H1 (cell line): ENCODE results near the gene SRD5A3. TPM values are rescaled to one million over a fixed set of nuclear protein-coding genes. Genes with fewer than 3 reads are reported as not detected.

Source experiments
- CTCF ChIA-PET: fragments of 300-600 bp; sonication (Branson Sonifier 250); formaldehyde crosslinking; loops from one replicate; lab custom pipeline; 2021; ENCODE audit not compliant: partially characterized antibody; lab: Charles Lee
- POLR2A ChIA-PET: fragments of 300-600 bp; sonication (Branson Sonifier 250); formaldehyde crosslinking; loops from one replicate; lab custom pipeline; 2021; ENCODE audit warnings: inconsistent platforms; ENCODE audit not compliant: partially characterized antibody; lab: Charles Lee
- DNase-seq, 2 experiments: peaks; one replicate each; pipeline versions ENCODE4 v3.0.0 to v3.0.0-alpha.2; 2010 to 2022; ENCODE audit warnings: low spot score in 2 of 2, low read depth in 1 of 2, mixed read lengths in 1 of 2
- FAIRE-seq: peaks from 2 replicates; lab custom pipeline; 2011; peaks lifted over from hg19 to GRCh38; lab: Jason Lieb, UNC
- H2AFZ ChIP-seq: 2 replicates; pipeline ENCODE4 v1.8.1; 2012; ENCODE audit warnings: low read length, inconsistent platforms
- H2AK5ac ChIP-seq: 2 replicates; pipeline ENCODE4 v1.6.1; 2013; ENCODE audit warnings: low read depth, low read length
- H2BK120ac ChIP-seq: replicated peaks from 2 replicates; pipeline ENCODE3; 2013; ENCODE audit warnings: low read depth, low read length, inconsistent platforms
- H2BK12ac ChIP-seq: 2 replicates; pipeline ENCODE4 v1.6.1; 2013; ENCODE audit warnings: low read depth, low read length
- H2BK15ac ChIP-seq: 2 replicates; pipeline ENCODE4 v1.6.1; 2013; ENCODE audit warnings: low read length
- H2BK20ac ChIP-seq: 2 replicates; pipeline ENCODE4 v1.6.1; 2013; ENCODE audit warnings: low read length
- H2BK5ac ChIP-seq: 2 replicates; pipeline ENCODE4 v1.6.1; 2013; ENCODE audit warnings: low read depth, low read length
- H3K14ac ChIP-seq: 2 replicates; pipeline ENCODE4 v1.6.1; 2013; ENCODE audit warnings: inconsistent platforms; ENCODE audit not compliant: insufficient read length
- H3K18ac ChIP-seq: 2 replicates; pipeline ENCODE4 v1.6.1; 2013; ENCODE audit warnings: low read length; ENCODE audit errors: extremely low read depth
- H3K23ac ChIP-seq: 2 replicates; pipeline ENCODE4 v1.6.1; 2013; ENCODE audit warnings: inconsistent platforms; ENCODE audit not compliant: insufficient read length
- H3K23me2 ChIP-seq: 2 replicates; pipeline ENCODE4 v1.6.1; 2013; ENCODE audit warnings: low read depth, low read length
- H3K27ac ChIP-seq: 2 replicates; pipeline ENCODE4 v1.6.1; 2011; ENCODE audit warnings: low read depth, low read length, inconsistent platforms
- H3K27me3 ChIP-seq, 4 experiments: replicated peaks in 1 of 4; 1 replicate in 1 of 4; 2 replicates in 3 of 4; pipeline versions ENCODE4 v1.6.1 to v1.8.1; 2011 to 2013; ENCODE audit warnings: low read length in 3 of 4, mild to moderate bottlenecking in 3 of 4, inconsistent platforms in 2 of 4, mixed read lengths in 2 of 4, moderate library complexity in 1 of 4; ENCODE audit not compliant: control insufficient read depth in 3 of 4, insufficient read depth in 3 of 4; ENCODE audit errors: extremely low read depth in 1 of 4
- H3K36me3 ChIP-seq, 4 experiments: 2 replicates each; pipeline versions ENCODE4 v1.6.1 to v1.8.1; 2011 to 2013; ENCODE audit warnings: mild to moderate bottlenecking in 4 of 4, low read length in 3 of 4, moderate library complexity in 2 of 4, control low read depth in 1 of 4, inconsistent platforms in 1 of 4; ENCODE audit not compliant: insufficient read depth in 4 of 4, control insufficient read depth in 2 of 4
- H3K4ac ChIP-seq: replicated peaks from 2 replicates; pipeline ENCODE3; 2013; ENCODE audit warnings: low read length, low read depth, mixed read lengths, inconsistent platforms; ENCODE audit not compliant: insufficient read length
- H3K4me1 ChIP-seq, 4 experiments: replicated peaks in 1 of 4; 1 replicate in 1 of 4; 2 replicates in 3 of 4; pipeline versions ENCODE4 v1.6.1 to v1.8.1; 2011 to 2013; ENCODE audit warnings: low read length in 3 of 4, inconsistent platforms in 2 of 4, mixed read lengths in 1 of 4; ENCODE audit not compliant: insufficient read depth in 4 of 4, control insufficient read depth in 3 of 4
- H3K4me2 ChIP-seq, 2 experiments: 2 replicates each; pipeline versions ENCODE4 v1.6.1 to v1.8.1; 2011 to 2013; ENCODE audit warnings: low read depth in 2 of 2, low read length in 2 of 2, control low read depth in 1 of 2, inconsistent platforms in 1 of 2, mild to moderate bottlenecking in 1 of 2; ENCODE audit not compliant: insufficient read depth in 1 of 2
- H3K4me3 ChIP-seq, 4 experiments: fragments of 200-600, 300-600 bp in 1 of 4; sonication (generic), shearing (Covaris generic), sonication (Bioruptor Twin) in 1 of 4; 2 replicates each; pipeline versions ENCODE4 v1.5.1 to v1.8.1; 2011 to 2016; ENCODE audit warnings: low read length in 4 of 4, low read depth in 3 of 4, control low read depth in 2 of 4, inconsistent platforms in 2 of 4, mild to moderate bottlenecking in 2 of 4, mixed read lengths in 1 of 4, moderate library complexity in 1 of 4; ENCODE audit not compliant: insufficient read depth in 2 of 4; ENCODE audit errors: extremely low read depth in 1 of 4
- H3K56ac ChIP-seq: replicated peaks from 2 replicates; pipeline ENCODE3; 2013; ENCODE audit warnings: low read depth, mild to moderate bottlenecking, mixed read lengths, low read length, inconsistent platforms; ENCODE audit not compliant: insufficient read length
- H3K79me1 ChIP-seq: 2 replicates; pipeline ENCODE4 v1.6.1; 2013; ENCODE audit warnings: low read depth, low read length, control low read depth
- H3K79me2 ChIP-seq, 2 experiments: 2 replicates each; pipeline versions ENCODE4 v1.6.1 to v1.8.1; 2012 to 2013; ENCODE audit warnings: low read length in 2 of 2, mild to moderate bottlenecking in 2 of 2, inconsistent platforms in 1 of 2; ENCODE audit not compliant: insufficient read depth in 2 of 2, control insufficient read depth in 1 of 2
- H3K9ac ChIP-seq, 4 experiments: replicated peaks in 1 of 4; 1 replicate in 1 of 4; 2 replicates in 3 of 4; pipeline versions ENCODE4 v1.6.1 to v1.8.1; 2011 to 2013; ENCODE audit warnings: low read depth in 3 of 4, low read length in 3 of 4, control low read depth in 2 of 4, mild to moderate bottlenecking in 2 of 4, moderate library complexity in 2 of 4, inconsistent platforms in 1 of 4; ENCODE audit errors: extremely low read depth in 1 of 4
- H3K9me3 ChIP-seq, 2 experiments: 2 replicates each; pipeline versions ENCODE4 v1.6.1 to v1.8.1; 2012 to 2013; ENCODE audit warnings: mild to moderate bottlenecking in 2 of 2, moderate library complexity in 2 of 2, control low read depth in 1 of 2, inconsistent platforms in 1 of 2, low read depth in 1 of 2, low read length in 1 of 2, mixed read lengths in 1 of 2; ENCODE audit not compliant: insufficient read depth in 2 of 2
- H4K20me1 ChIP-seq, 2 experiments: replicated peaks in 1 of 2; 2 replicates each; pipeline versions ENCODE3 to v1.8.1; 2011 to 2013; ENCODE audit warnings: inconsistent platforms in 2 of 2, low read length in 2 of 2, mild to moderate bottlenecking in 1 of 2; ENCODE audit not compliant: insufficient read depth in 2 of 2, control insufficient read depth in 1 of 2
- H4K5ac ChIP-seq: 2 replicates; pipeline ENCODE4 v1.6.1; 2013; ENCODE audit warnings: low read length, low read depth, mixed read lengths, inconsistent platforms; ENCODE audit not compliant: insufficient read length
- H4K8ac ChIP-seq: 2 replicates; pipeline ENCODE4 v1.8.0; 2013; ENCODE audit warnings: mild to moderate bottlenecking, moderate library complexity, low read length, inconsistent platforms; ENCODE audit not compliant: insufficient read depth; ENCODE audit errors: extremely low read depth
- H4K91ac ChIP-seq: replicated peaks from 2 replicates; pipeline ENCODE3; 2013; ENCODE audit warnings: low read length, mixed read lengths, inconsistent platforms; ENCODE audit not compliant: insufficient read length
- ASH2L ChIP-seq: fragments of 200-600, 300-600 bp; sonication (generic); IDR thresholded peaks from one replicate; pipeline ENCODE4 v1.7.1; 2017; ENCODE audit warnings: low read length
- ATF3 ChIP-seq: IDR thresholded peaks from 2 replicates; pipeline ENCODE4 v1.6.1; 2011; ENCODE audit warnings: low read depth, mild to moderate bottlenecking, low read length; ENCODE audit not compliant: insufficient read depth
- CBX8 ChIP-seq: fragments of 300-800, 300-1000 bp; sonication (generic); IDR thresholded peaks from 2 replicates; pipeline ENCODE4 v1.7.1; 2016; ENCODE audit warnings: low read depth, low read length, borderline replicate concordance
- EGR1 ChIP-seq: IDR thresholded peaks from 2 replicates; pipeline ENCODE4 v1.6.1; 2011; ENCODE audit warnings: low read depth, low read length, borderline replicate concordance
- FOSL1 ChIP-seq: IDR thresholded peaks from 2 replicates; pipeline ENCODE4 v1.6.1; 2011; ENCODE audit warnings: mild to moderate bottlenecking, low read depth, low read length, moderate library complexity; ENCODE audit not compliant: insufficient read depth
- KDM4A ChIP-seq: IDR thresholded peaks from one replicate; pipeline ENCODE4 v1.7.1; 2012; ENCODE audit warnings: low read depth, mild to moderate bottlenecking, moderate library complexity, low read length, inconsistent platforms; ENCODE audit not compliant: severe bottlenecking
- NANOG ChIP-seq: IDR thresholded peaks from 2 replicates; pipeline ENCODE4 v1.6.1; 2011; ENCODE audit warnings: low read length, low read depth, mild to moderate bottlenecking, inconsistent platforms; ENCODE audit not compliant: insufficient read depth, poor library complexity, severe bottlenecking
- NRF1 ChIP-seq: IDR thresholded peaks from 2 replicates; pipeline ENCODE4 v1.6.1; 2011; ENCODE audit warnings: mild to moderate bottlenecking, low read depth, low read length, improper control_type of control experiment
- RAD21 ChIP-seq, 2 experiments: IDR thresholded peaks in 1 of 2; conservative IDR thresholded peaks in 1 of 2; 2 replicates each; pipeline ENCODE4 v1.6.1; 2011; ENCODE audit warnings: low read depth in 2 of 2, low read length in 2 of 2, improper control_type of control experiment in 1 of 2, inconsistent platforms in 1 of 2, mild to moderate bottlenecking in 1 of 2, moderate library complexity in 1 of 2
- SAP30 ChIP-seq: fragments of 300-600 bp; sonication (generic); IDR thresholded peaks from 2 replicates; pipeline ENCODE4 v1.7.1; 2012; ENCODE audit warnings: low read length, moderate library complexity, mild to moderate bottlenecking, inconsistent platforms; ENCODE audit not compliant: insufficient read depth, insufficient replicate concordance
- SP2 ChIP-seq: IDR thresholded peaks from 2 replicates; pipeline ENCODE4 v1.6.1; 2012; ENCODE audit warnings: mild to moderate bottlenecking, low read length, inconsistent platforms
- TAF1 ChIP-seq: IDR thresholded peaks from 2 replicates; pipeline ENCODE4 v1.6.1; 2011; ENCODE audit warnings: mild to moderate bottlenecking, low read depth, low read length
- TAF7 ChIP-seq: optimal IDR thresholded peaks from 2 replicates; pipeline ENCODE3; 2011; ENCODE audit warnings: low read depth, mild to moderate bottlenecking, inconsistent platforms, low read length, moderate library complexity, borderline replicate concordance
- WGBS, 2 experiments: shearing (Covaris generic) in 1 of 2; methylation state at CpG; one replicate each; pipeline versions ENCODE4 v1.1.6 to v1.1.7; 2013 to 2015; ENCODE audit warnings: low lambda C conversion rate in 2 of 2, mixed read lengths in 2 of 2, inconsistent platforms in 1 of 2, low coverage in 1 of 2, missing lambda C conversion rate in 1 of 2; ENCODE audit not compliant: insufficient replicate concordance in 2 of 2, insufficient coverage in 1 of 2, insufficient read length in 1 of 2; ENCODE audit errors: extremely low coverage in 1 of 2, missing lambda C conversion rate in 1 of 2; 5-methylcytosine and 5-hydroxymethylcytosine counted together
- polyA plus RNA-seq, 7 experiments: library from polyadenylated mRNA; depleted of rRNA in 3 of 7; stranded (reverse) in 5 of 7; unstranded in 2 of 7; fragments of >200 nt in 5 of 7; fragments of 200-250 nt in 2 of 7; gene quantifications; 1 replicate in 5 of 7; 2 replicates in 1 of 7; 4 replicates in 1 of 7; pipeline versions ENCODE4 v1.2.1 to v1.2.3, GENCODE V29; 2011 to 2013; ENCODE audit warnings: missing spikeins in 2 of 7, mixed read lengths in 2 of 7
- total RNA-seq: library from RNA; stranded (reverse); fragmentation: NEBNext Ultra II Directional; extraction: Animal tissue kit (Norgen Biotek cat#: 25700); gene quantifications from 2 replicates; pipeline ENCODE4 v1.2.1, GENCODE V29; 2021

Gene SRD5A3
- total and polyA plus RNA-seq, 2 of the 8 experiments (the other 6 are each of a cell fraction or from before 2014, with no cell fraction given), result 19.6 to 34.6 TPM

- Histone ChIP-seq H2AFZ (no peak overlapping the region), H2BK12ac (no peak overlapping the region), H2BK5ac (no peak overlapping the region), H3K4me3 (no peak overlapping the region), H2BK20ac (no peak overlapping the region), H3K4me1 (no peaks in the 10 kb centered on the region), H3K79me2 (no peaks in the 10 kb centered on the region), H3K18ac (no peak overlapping the region), H3K14ac (no peak overlapping the region), H3K27ac (no peak overlapping the region), H2BK15ac (no peak overlapping the region), H2BK120ac (no peak overlapping the region), H3K27me3 (no peaks in the 10 kb centered on the region), H4K5ac (no peak overlapping the region), H3K23ac (no peak overlapping the region), H3K9ac (no peak overlapping the region), H2AK5ac (no peak overlapping the region; the same call in 1 of the 2 replicates), H3K4me2 (no peak overlapping the region), H4K20me1 (no peaks in the 10 kb centered on the region), H3K56ac (no peak overlapping the region), H3K9me3 (peaks cover 0 to 4% of the 10 kb centered on the region in 2 experiments; a peak in 1 of 4 replicates), H4K8ac (no peak overlapping the region), H3K4ac (no peak overlapping the region), H3K23me2 (no peaks in the 10 kb centered on the region), H3K79me1 (no peaks in the 10 kb centered on the region), H4K91ac (no peak overlapping the region), H3K36me3 (peaks cover 0 to 13% (median 0%) of the 10 kb centered on the region in 4 experiments; a peak in 2 of 8 replicates)
- FAIRE-seq (no peak), DNase-seq (peak in 1 of 2 experiments; percentile 29)
- CTCF ChIA-PET, result interaction anchor here (0.7 to 3.5 kb wide), 4 partner anchors 8 to 18 kb away, joined by 3 to 14 read pairs (median 4); partner anchors contain the start of gene SRD5A3
- POLR2A ChIA-PET, result no interaction called here
- WGBS, 2 experiments, result 86% methylated on average over 8 of the region's 8 CpGs; no CpG with 5 or more reads in 1 of the 2 experiments
- TF ChIP-seq EGR1 (no peak), TAF7 (no peak), TAF1 (no peak), ATF3 (no peak), SAP30 (no peak), KDM4A (no peak), RAD21 (IDR thresholded peaks at IDR 0.05 in 1 of 2, conservative IDR thresholded peaks at IDR 0.05 in 1 of 2; ENCODE audit: low read depth in 2 of 2, low read length in 2 of 2) (no peak), NRF1 (no peak), NANOG (no peak), SP2 (no peak), CBX8 (no peak), FOSL1 (no peak), ASH2L (no peak)
Measured at GRCh38 chr4:55354648-55355047, 8.6 kb downstream of the SRD5A3 start.
